DND-41 (cell line): ENCODE data around the gene INTS6.

ENCODE experiments used
- ATAC-seq: fragments of 200-7000 bp; cut with Tn5 transposase; 3 replicates; pipeline ENCODE4 v1.9.1; 2021; ENCODE audit warnings: low read depth; ENCODE audit not compliant: insufficient read depth
- DNase-seq: peaks from one replicate; pipeline ENCODE4 v3.0.0-alpha.2; 2020
- H2AFZ ChIP-seq: 2 replicates; pipeline ENCODE4 v1.6.0; 2012; ENCODE audit warnings: low read depth, low read length
- H3K27ac ChIP-seq: 2 replicates; pipeline ENCODE4 v1.5.1; 2012; ENCODE audit warnings: low read length, inconsistent platforms
- H3K27me3 ChIP-seq: fragments of 200-600 bp; sonication (generic); 2 replicates; pipeline ENCODE4 v1.6.0; 2012; ENCODE audit warnings: low read length, mild to moderate bottlenecking, inconsistent platforms; ENCODE audit not compliant: insufficient read depth, poor library complexity
- H3K36me3 ChIP-seq: 2 replicates; pipeline ENCODE4 v1.5.1; 2012; ENCODE audit warnings: low read length, inconsistent platforms; ENCODE audit not compliant: insufficient read depth
- H3K4me1 ChIP-seq: 2 replicates; pipeline ENCODE4 v1.5.1; 2012; ENCODE audit warnings: mild to moderate bottlenecking, low read length; ENCODE audit not compliant: insufficient read depth
- H3K4me2 ChIP-seq: 2 replicates; pipeline ENCODE4 v1.6.0; 2012; ENCODE audit warnings: mild to moderate bottlenecking, moderate library complexity, low read length, inconsistent platforms; ENCODE audit not compliant: insufficient read depth
- H3K4me3 ChIP-seq, 2 experiments: fragments of 200-600 bp in 1 of 2; shearing (Covaris generic) in 1 of 2; 2 replicates each; pipeline ENCODE4 v1.5.1; 2012 to 2016; ENCODE audit warnings: inconsistent platforms in 2 of 2, low read length in 2 of 2, mild to moderate bottlenecking in 2 of 2, low read depth in 1 of 2, moderate library complexity in 1 of 2
- H3K79me2 ChIP-seq: 2 replicates; pipeline ENCODE4 v1.6.0; 2012; ENCODE audit warnings: low read length, inconsistent platforms; ENCODE audit not compliant: insufficient read depth
- H3K9ac ChIP-seq: 2 replicates; pipeline ENCODE4 v1.6.0; 2012; ENCODE audit warnings: low read depth, mild to moderate bottlenecking, inconsistent platforms, low read length, moderate library complexity
- H3K9me3 ChIP-seq: 2 replicates; pipeline ENCODE4 v1.5.1; 2012; ENCODE audit warnings: low read length, moderate library complexity, mild to moderate bottlenecking, inconsistent platforms; ENCODE audit not compliant: insufficient read depth, severe bottlenecking
- H4K20me1 ChIP-seq: 2 replicates; pipeline ENCODE4 v1.6.0; 2012; ENCODE audit warnings: low read length; ENCODE audit not compliant: insufficient read depth
- CTCF ChIP-seq: IDR thresholded peaks from 2 replicates; pipeline ENCODE4 v1.5.1; 2012; ENCODE audit warnings: borderline replicate concordance, low read length, moderate library complexity, mild to moderate bottlenecking; ENCODE audit not compliant: poor library complexity, severe bottlenecking; ENCODE audit errors: extremely low read depth
- EZH2 ChIP-seq: IDR thresholded peaks from 3 replicates; pipeline ENCODE4 v1.6.1; 2012; ENCODE audit warnings: borderline replicate concordance, low read depth, mild to moderate bottlenecking, moderate library complexity, low read length, inconsistent platforms; ENCODE audit not compliant: severe bottlenecking

The INTS6 gene

GRCh38 chr13:51495316-51495715 lies 42.5 kb upstream of the INTS6 start:
- no peak overlapping the region for H2AFZ ChIP-seq
- H3K4me1 ChIP-seq = no peaks in the 10 kb centered on the region
- H3K9me3 ChIP-seq = no peaks in the 10 kb centered on the region
- ATAC-seq = no peak
- TF ChIP-seq CTCF (no peak), EZH2 (no peak)
- no peak for DNase-seq
- no peaks in the 10 kb centered on the region for H3K79me2 ChIP-seq
- H4K20me1 ChIP-seq = no peaks in the 10 kb centered on the region
- H3K27ac ChIP-seq = no peak overlapping the region
- H3K4me2 ChIP-seq = no peak overlapping the region
- no peak overlapping the region for H3K4me3 ChIP-seq
- no peaks in the 10 kb centered on the region for H3K36me3 ChIP-seq
- no peak overlapping the region for H3K9ac ChIP-seq
- H3K27me3 ChIP-seq = peaks cover 10% of the 10 kb centered on the region

GRCh38 chr13:51494156-51494555 lies 41.3 kb upstream of the INTS6 start:
- Histone ChIP-seq H3K9me3 (no peaks in the 10 kb centered on the region), H3K4me3 (no peak overlapping the region), H3K4me2 (no peak overlapping the region), H2AFZ (no peak overlapping the region), H3K36me3 (no peaks in the 10 kb centered on the region), H4K20me1 (no peaks in the 10 kb centered on the region), H3K4me1 (no peaks in the 10 kb centered on the region), H3K79me2 (no peaks in the 10 kb centered on the region), H3K27ac (no peak overlapping the region), H3K9ac (no peak overlapping the region), H3K27me3 (peaks cover 8% of the 10 kb centered on the region)
- no peak for TF ChIP-seq EZH2
- no peak for TF ChIP-seq CTCF
- no peak for DNase-seq
- ATAC-seq = no peak

GRCh38 chr13:51488212-51488611 lies 35.4 kb upstream of the INTS6 start:
- H3K9me3 ChIP-seq = no peaks in the 10 kb centered on the region
- no peaks in the 10 kb centered on the region for H3K27me3 ChIP-seq
- H3K4me2 ChIP-seq = no peak overlapping the region
- H3K4me3 ChIP-seq = no peak overlapping the region
- no peaks in the 10 kb centered on the region for H3K36me3 ChIP-seq
- no peak overlapping the region for H3K9ac ChIP-seq
- no peaks in the 10 kb centered on the region for H3K79me2 ChIP-seq
- DNase-seq = no peak
- no peak for ATAC-seq
- H4K20me1 ChIP-seq = no peaks in the 10 kb centered on the region
- H3K4me1 ChIP-seq = no peaks in the 10 kb centered on the region
- no peak overlapping the region for H2AFZ ChIP-seq
- TF ChIP-seq EZH2 = no peak
- TF ChIP-seq CTCF = no peak
- no peak overlapping the region for H3K27ac ChIP-seq

- no peak overlapping the region for H2AFZ ChIP-seq
- H3K27me3 ChIP-seq = no peaks in the 10 kb centered on the region
- ATAC-seq (no peak), DNase-seq (no peak)
- H3K4me3 ChIP-seq = no peak overlapping the region
- TF ChIP-seq CTCF (no peak), EZH2 (no peak)
- H3K36me3 ChIP-seq = no peaks in the 10 kb centered on the region
- no peak overlapping the region for H3K4me2 ChIP-seq
- H3K9me3 ChIP-seq = no peaks in the 10 kb centered on the region
- H3K27ac ChIP-seq = no peak overlapping the region
- H3K4me1 ChIP-seq = no peaks in the 10 kb centered on the region
- H3K79me2 ChIP-seq = no peaks in the 10 kb centered on the region
- no peaks in the 10 kb centered on the region for H4K20me1 ChIP-seq
- no peak overlapping the region for H3K9ac ChIP-seq
Observed at GRCh38 chr13:51481656-51482055, 28.8 kb upstream of the INTS6 start.
